Stimulated activated CD4-positive, alpha-beta T cell treated with anti-CD3 and anti-CD28 coated beads, TNF-alpha, amount 100 ng/mL, for 4 hours (primary cell): ENCODE data around the gene FOXP4.

Source experiments
- DNase-seq, 3 experiments: peaks; one replicate each; pipeline ENCODE4 v3.0.0-alpha.2; 2020; ENCODE audit warnings: low read depth in 3 of 3

Gene FOXP4

DNA sequence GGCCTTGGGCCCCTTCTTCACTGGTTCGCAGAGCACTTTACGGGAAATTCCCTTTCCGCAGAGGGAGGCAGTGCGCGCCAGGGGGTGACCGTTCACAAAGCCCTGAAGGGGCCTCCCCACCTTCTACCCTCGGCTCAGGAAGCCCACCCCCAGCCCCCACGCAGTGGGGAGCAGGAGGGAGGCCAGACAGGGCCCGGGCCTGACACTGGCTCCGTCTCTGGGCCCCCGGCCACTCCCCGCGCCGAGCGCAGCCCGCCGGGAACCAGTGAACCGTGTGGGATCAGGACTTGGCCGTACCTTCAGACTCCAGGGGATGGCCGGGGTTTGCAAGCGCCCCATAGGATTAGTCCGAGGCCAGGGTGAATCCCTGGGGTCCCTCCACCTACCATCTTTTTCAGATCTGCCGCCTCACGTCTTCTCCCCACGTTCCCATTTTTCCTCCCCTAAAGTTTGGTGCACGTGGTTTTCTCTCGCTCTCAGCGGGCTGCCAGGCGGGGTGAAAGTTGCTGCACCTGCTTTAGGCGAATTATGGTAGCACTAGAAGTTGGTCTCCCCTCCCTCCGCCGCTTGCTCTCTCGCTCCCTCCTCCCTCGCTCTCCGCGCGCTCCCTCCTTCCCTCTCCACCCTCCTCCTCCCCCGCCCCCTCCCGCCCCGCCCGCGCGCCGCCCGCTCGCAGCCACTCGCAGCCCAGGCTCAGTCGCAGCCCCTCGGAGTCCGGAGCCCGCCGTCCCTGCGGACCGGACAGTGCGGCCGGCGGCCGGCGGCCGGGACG, at the start of gene FOXP4:
FOXP4 (plus strand) TSS at position 679 of the 772 bp plus-strand sequence. CDS start 19,380 bp downstream, outside the sequence.
- DNase-seq, result peak; percentile 62 to 76 (median 73)

DNA sequence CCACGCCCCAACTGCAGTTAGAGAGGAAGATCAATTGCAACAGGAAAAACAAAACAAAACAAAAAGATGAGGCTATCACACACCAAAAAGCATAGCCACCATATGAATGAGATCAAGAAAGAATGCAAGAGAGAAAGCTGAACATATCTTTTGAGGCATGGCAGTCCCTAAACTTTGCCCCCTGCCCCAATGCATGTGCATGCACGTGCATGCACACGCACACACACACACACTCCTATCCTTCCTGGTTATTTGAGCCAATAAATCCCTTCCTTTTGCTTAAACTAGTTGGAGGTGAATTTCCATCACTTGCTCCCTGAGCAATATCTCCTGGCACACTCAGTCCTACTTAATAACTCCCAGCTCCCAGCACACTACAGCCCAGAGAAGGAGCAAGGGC, 48.6 kb upstream of the FOXP4 start:
- no peak for DNase-seq

DNA sequence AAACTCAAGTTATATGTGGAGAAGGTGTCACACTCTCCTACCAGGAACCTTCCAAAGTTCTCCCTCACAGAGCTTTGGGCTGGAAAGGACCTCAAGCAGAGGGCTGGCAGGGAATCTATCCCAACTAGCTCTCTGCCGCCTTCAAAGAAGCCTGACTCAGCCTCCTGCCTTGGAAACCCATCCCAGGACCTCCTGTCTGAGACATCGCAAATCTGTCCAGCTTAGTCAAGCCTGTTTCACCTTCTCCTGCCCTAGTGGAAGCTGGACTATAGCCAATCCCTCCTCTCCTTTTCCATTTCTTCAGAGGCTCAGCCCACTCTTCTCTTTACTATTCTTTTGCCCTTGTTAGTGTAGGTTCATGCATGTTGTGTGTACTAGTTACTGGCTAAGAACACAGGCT, 48.2 kb upstream of the FOXP4 start:
- no peak for DNase-seq

- DNase-seq, result no peak
Observed at GRCh38 chr6:41498968-41499599, 47.1 kb upstream of the FOXP4 start.

GRCh38 chr6:41500561-41500960, 45.6 kb upstream of the FOXP4 start:
- DNase-seq, result no peak

DNA sequence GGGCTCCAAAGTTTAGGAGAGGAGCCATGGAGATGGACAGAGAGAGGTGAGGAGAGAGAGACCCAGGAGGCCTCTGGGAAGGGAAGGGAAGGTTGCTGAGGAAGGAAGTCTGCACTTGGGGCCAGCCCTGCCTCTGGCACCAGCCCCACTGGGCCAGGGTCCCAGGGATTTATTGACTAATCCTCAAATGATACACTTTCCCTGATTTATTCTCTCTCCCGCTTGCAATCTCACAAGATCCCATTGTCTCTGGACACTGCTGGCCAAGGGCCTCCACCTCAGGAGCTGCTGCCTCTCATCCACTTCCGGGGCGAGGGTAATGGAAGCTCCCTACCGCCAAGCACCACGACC, 43.6 kb upstream of the FOXP4 start:
- DNase-seq, result no peak

DNA sequence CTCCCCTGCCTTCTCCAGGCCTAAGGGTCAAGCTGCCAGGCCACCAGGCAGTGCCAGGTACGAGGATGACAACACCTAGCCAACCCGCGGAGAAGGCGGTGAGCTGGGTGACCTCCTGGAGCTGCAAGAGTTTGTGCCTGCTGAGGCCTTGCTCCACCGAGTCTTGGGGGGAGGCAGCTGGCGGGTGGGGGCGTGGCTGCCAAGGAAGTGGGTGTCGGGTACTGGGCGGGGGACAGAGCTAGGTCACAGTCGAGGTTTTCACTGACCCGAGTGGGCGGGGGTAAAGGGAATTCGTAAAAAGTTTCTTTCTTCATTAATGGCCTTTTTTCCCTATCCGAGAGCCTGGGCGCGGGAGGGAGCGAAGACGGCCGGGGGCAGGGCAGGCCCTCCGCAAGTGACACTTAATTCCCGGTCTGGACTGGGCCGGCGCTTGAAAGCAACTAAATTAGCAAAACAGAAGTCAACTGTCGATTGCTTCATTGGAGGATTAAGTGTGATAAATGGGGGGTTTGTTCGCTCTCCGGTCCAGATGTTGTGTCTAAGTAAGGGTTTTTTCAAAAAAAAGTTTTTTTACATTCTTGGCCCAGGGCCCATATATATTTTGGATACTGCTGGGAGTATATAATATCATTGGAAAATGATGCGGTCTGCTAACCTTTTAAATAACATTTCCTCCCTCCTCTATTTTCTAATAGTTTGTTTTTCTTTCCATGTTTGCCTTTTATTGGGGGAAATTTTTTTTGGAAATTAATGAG, 43.1 kb upstream of the FOXP4 start:
- no peak for DNase-seq

GRCh38 chr6:41503827-41504465, 42.2 kb upstream of the FOXP4 start:
- DNase-seq, result no peak

GRCh38 chr6:41504466-41505121, 41.6 kb upstream of the FOXP4 start:
- DNase-seq, result no peak

- DNase-seq, result no peak
Observed at GRCh38 chr6:41505122-41506049, 40.8 kb upstream of the FOXP4 start.

GRCh38 chr6:41508479-41508878, 37.7 kb upstream of the FOXP4 start:
- DNase-seq, result no peak

DNA sequence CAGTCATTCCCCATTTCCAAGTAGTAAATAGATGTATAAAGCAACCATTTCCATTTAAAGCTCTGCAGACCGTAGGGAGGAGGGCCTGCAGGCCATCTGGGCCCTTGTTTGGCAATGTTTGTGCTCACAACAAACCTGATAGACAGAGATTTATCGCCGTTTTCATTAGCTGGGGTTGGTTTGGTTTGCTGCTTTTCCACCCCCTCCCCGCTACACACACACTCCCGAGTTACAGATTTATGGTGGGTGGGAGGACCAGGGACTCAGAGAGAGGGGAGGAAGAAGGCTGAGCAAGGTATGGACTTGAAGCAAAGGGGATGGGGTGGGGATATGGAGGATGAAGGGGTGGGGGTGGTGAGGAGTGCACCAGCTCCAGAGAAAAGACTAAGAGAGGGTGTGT, 36.6 kb upstream of the FOXP4 start:
- DNase-seq, result no peak

- no peak for DNase-seq
Observed at GRCh38 chr6:41511443-41512060, 34.6 kb upstream of the FOXP4 start.

- DNase-seq, result no peak
Observed at GRCh38 chr6:41512146-41512701, 34.0 kb upstream of the FOXP4 start.

DNA sequence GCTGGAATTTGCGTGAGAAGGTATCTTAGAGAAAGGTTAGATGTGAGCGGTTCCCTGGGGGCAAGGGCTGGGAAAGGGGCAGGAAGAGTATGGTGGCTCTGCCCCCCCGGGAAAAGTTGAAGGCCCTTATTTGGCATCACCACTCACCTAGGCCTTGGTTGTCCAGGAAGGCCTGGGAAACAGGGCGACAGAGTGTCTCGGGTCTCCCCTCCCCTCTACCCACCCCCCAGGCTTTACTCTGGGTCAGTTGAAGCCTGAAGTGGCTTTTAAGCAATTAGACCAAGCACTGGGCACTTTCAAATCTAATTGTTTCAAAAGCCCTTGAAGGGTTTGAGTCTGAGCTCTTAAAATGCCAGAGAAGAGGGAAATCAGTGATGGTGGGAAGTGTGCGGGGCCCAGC, 30.2 kb upstream of the FOXP4 start:
- no peak for DNase-seq

DNA sequence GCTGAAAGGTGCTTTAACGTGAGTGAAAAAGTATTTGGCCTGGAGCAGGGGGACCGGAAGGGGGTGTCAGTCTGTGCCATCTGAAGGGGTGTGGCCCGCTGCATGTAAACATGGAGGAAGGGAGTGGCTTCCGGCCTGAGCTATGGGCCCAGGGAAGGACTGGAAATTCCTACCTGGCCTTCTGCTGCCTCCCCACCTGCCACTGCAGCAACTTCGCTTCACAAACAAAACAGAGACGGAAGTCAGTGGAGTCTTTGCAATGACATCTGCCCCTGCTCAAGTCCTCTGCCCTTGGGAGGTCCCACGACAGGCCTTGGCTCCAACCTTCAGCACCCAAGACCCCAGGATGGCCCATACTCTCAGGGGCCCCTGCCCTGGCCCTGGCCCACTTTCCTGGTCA, 28.1 kb upstream of the FOXP4 start:
- no peak for DNase-seq

- no peak for DNase-seq
Observed at GRCh38 chr6:41519305-41519744, 26.9 kb upstream of the FOXP4 start.

DNA sequence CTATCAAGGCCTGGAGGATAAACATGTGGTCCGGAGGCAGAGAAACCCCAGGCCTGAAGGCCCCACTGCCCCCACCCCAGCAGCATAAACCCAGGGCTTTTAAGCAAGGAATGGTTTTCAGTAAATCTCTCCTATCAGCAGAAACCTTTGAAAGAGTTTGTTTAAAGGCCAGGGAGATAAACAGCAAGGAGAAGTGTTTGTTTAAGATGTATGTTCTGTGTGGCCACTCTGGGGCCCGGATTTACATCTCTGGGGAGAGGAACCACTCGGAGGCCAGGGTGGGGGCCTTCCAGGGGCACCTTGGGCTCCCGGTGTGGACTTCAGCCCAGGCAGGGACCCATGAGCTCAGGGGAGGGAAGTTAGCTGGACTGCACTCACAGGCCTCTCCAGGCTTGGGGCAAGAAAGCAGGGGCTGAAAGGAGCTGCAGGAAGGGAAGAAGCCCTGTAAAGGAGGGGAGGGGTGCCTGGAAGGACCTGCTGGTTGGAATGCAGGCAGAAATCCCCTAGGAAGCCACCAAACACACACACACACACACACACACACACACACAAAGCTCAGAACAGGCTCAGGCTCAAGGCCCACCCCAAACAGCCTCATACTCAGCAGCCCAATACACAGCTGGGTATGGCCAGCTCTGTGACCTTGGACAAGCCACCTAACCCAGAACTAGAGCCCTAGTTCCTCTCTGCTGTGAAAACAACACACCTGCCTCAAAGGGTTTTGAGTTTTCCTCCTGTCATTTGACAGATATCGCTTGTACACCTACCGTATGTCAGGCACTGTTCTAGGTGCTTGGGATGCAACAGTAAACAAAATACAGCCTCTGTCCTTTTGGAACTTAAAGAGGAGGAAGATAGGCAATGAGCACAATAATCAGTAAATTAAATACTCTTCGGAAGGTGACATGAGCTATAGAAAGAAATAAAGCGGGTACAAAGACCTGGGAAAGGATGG, 26.2 kb upstream of the FOXP4 start:
- no peak for DNase-seq
